A549 (cell line): ENCODE results near the gene ADTRP. TPM values are rescaled to one million over a fixed set of nuclear protein-coding genes. Genes with fewer than 3 reads are reported as not detected.

Experiments
- ATAC-seq, 2 experiments: fragments of 200-7000 bp in 1 of 2; fragments of >200 bp in 1 of 2; cut with Nextera tagmentation in 1 of 2; cut with Tn5 transposase in 1 of 2; 3 replicates each; pipeline versions ENCODE4 v1.8.0 to v1.9.1; 2018 to 2020; ENCODE audit warnings: mild to moderate bottlenecking in 1 of 2, moderate library complexity in 1 of 2
- CTCF ChIA-PET: fragments of 300-600 bp; sonication (Branson Sonifier 250); formaldehyde crosslinking; extraction: SDS; loops from one replicate; lab custom pipeline; 2021; ENCODE audit warnings: antibody characterized with exemption, inconsistent platforms; lab: Yijun Ruan, JAX
- POLR2A ChIA-PET: fragments of 350-600 bp; formaldehyde crosslinking; extraction: SDS; loops from one replicate; lab custom pipeline; 2021; ENCODE audit warnings: antibody characterized with exemption, inconsistent platforms; lab: Yijun Ruan, JAX
- DNase-seq, 2 experiments: peaks; one replicate each; pipeline versions ENCODE4 v3.0.0 to v3.0.0-alpha.2; 2011 to 2016; ENCODE audit warnings: low read depth in 1 of 2, low spot score in 1 of 2
- FAIRE-seq: peaks from 2 replicates; lab custom pipeline; 2011; peaks lifted over from hg19 to GRCh38; lab: Jason Lieb, UNC
- H3K27ac ChIP-seq, 2 experiments: fragments of >200 bp; sonication (Bioruptor Twin); formaldehyde crosslinking; 3 replicates each; pipeline ENCODE4 v1.5.1; 2016 to 2017
- H3K4me1 ChIP-seq: fragments of >200 bp; sonication (Bioruptor Twin); formaldehyde crosslinking; 3 replicates; pipeline ENCODE4 v1.6.1; 2016
- H3K4me2 ChIP-seq: fragments of >200 bp; sonication (Bioruptor Twin); formaldehyde crosslinking; 3 replicates; pipeline ENCODE4 v1.6.1; 2016
- H3K4me3 ChIP-seq: fragments of >200 bp; sonication (Bioruptor Twin); formaldehyde crosslinking; 3 replicates; pipeline ENCODE4 v1.5.1; 2016
- H3K9me3 ChIP-seq: fragments of >200 bp; sonication (Bioruptor Twin); formaldehyde crosslinking; 3 replicates; pipeline ENCODE4 v1.6.1; 2016
- CHD2 ChIP-seq: fragments of 150-350 bp; IDR thresholded peaks from 2 replicates; pipeline ENCODE4 v1.6.1; 2014; ENCODE audit warnings: low read length; ENCODE audit not compliant: partially characterized antibody
- CHD4 ChIP-seq: fragments of 200-600 bp; sonication (generic); IDR thresholded peaks from 2 replicates; pipeline ENCODE4 v1.6.1; 2016; ENCODE audit warnings: antibody characterized with exemption, mild to moderate bottlenecking, borderline replicate concordance
- EHF ChIP-seq: fragments of 250-450 bp; sonication (Bioruptor Pico); IDR thresholded peaks from 2 replicates; pipeline ENCODE4 v1.5.0; 2020; ENCODE audit warnings: mild to moderate bottlenecking
- EP300 ChIP-seq, 2 experiments: fragments of >200 bp; sonication (Bioruptor Twin); formaldehyde crosslinking; IDR thresholded peaks; 2 replicates in 1 of 2; 3 replicates in 1 of 2; pipeline ENCODE4 v1.6.1; 2016 to 2017
- FOSL2 ChIP-seq, 2 experiments: fragments of 450-650 bp in 1 of 2; fragments of >200 bp in 1 of 2; sonication (Bioruptor Twin) in 1 of 2; formaldehyde crosslinking; IDR thresholded peaks; 2 replicates each; pipeline versions ENCODE4 v1.5.0 to v1.6.1; 2016 to 2020; ENCODE audit warnings: mild to moderate bottlenecking in 1 of 2, moderate library complexity in 1 of 2
- GATA3 ChIP-seq: IDR thresholded peaks from 2 replicates; pipeline ENCODE4 v1.6.1; 2012; ENCODE audit warnings: borderline replicate concordance
- JUN ChIP-seq, 2 experiments: fragments of >200 bp; sonication (Bioruptor Twin); formaldehyde crosslinking; IDR thresholded peaks; 2 replicates in 1 of 2; 3 replicates in 1 of 2; pipeline ENCODE4 v1.6.1; 2016 to 2017
- JUNB ChIP-seq: fragments of >200 bp; sonication (Bioruptor Twin); formaldehyde crosslinking; IDR thresholded peaks from 2 replicates; pipeline ENCODE4 v1.6.1; 2016
- KDM5A ChIP-seq: fragments of 200-600 bp; sonication (generic); IDR thresholded peaks from 2 replicates; pipeline ENCODE4 v1.6.1; 2016; ENCODE audit warnings: antibody characterized with exemption, mild to moderate bottlenecking
- MAZ ChIP-seq: fragments of 150-350 bp; IDR thresholded peaks from 2 replicates; pipeline ENCODE4 v1.6.1; 2014; ENCODE audit warnings: antibody characterized with exemption, low read depth, low read length, borderline replicate concordance
- PHF8 ChIP-seq: fragments of 200-600 bp; sonication (generic); IDR thresholded peaks from 2 replicates; pipeline ENCODE4 v1.6.1; 2016; ENCODE audit warnings: low read depth, mild to moderate bottlenecking, antibody characterized with exemption, moderate library complexity, borderline replicate concordance
- RARB ChIP-seq: fragments of 250-450 bp; sonication (Bioruptor Pico); IDR thresholded peaks from 2 replicates; pipeline ENCODE4 v1.8.0; 2021; ENCODE audit warnings: mild to moderate bottlenecking, moderate library complexity
- REST ChIP-seq: fragments of 200-600 bp; sonication (generic); IDR thresholded peaks from 2 replicates; pipeline ENCODE4 v1.6.1; 2016; ENCODE audit warnings: antibody characterized with exemption, mild to moderate bottlenecking, moderate library complexity
- TFCP2L1 ChIP-seq: fragments of 250-450 bp; sonication (Bioruptor Pico); IDR thresholded peaks from 2 replicates; pipeline ENCODE4 v1.5.0; 2021; ENCODE audit warnings: mild to moderate bottlenecking
- TP53 ChIP-seq: fragments of 250-450 bp; sonication (Bioruptor Pico); IDR thresholded peaks from 2 replicates; pipeline ENCODE4 v1.5.0; 2021; ENCODE audit warnings: mild to moderate bottlenecking, moderate library complexity
- WGBS: methylation state at CpG from one replicate; pipeline ENCODE4 v1.1.6; 2017; ENCODE audit errors: missing lambda C conversion rate; 5-methylcytosine and 5-hydroxymethylcytosine counted together
- polyA plus RNA-seq, 4 experiments: library from polyadenylated mRNA; depleted of rRNA in 3 of 4; stranded (reverse); fragments of >200 nt; fragmentation: RNase III in 1 of 4; extraction: RNeasy Plus Mini Kit Qiagen cat#74134 plus additional on column Dnase treatment in 1 of 4; gene quantifications; 2 replicates in 3 of 4; 3 replicates in 1 of 4; pipeline ENCODE4 v1.2.3, GENCODE V29; 2011 to 2017
- TF ChIP-seq, protein P1 (sequence below): IDR thresholded peaks from 2 replicates; pipeline ENCODE4 v1.6.1; 2012
- TF ChIP-seq, protein P2 (sequence below): fragments of >200 bp; sonication (Bioruptor Twin); formaldehyde crosslinking; IDR thresholded peaks from 3 replicates; pipeline ENCODE4 v1.5.1; 2016
- TF ChIP-seq, protein P3 (sequence below): IDR thresholded peaks from 2 replicates; pipeline ENCODE4 v1.6.1; 2012
- TF ChIP-seq, protein P4 (sequence below): fragments of 250-450 bp; sonication (Bioruptor Pico); IDR thresholded peaks from 2 replicates; pipeline ENCODE4 v1.5.0; 2020; ENCODE audit warnings: low read depth, mild to moderate bottlenecking, moderate library complexity

ADTRP gene
- polyA plus RNA-seq, 2 of the 4 experiments (the other 2 are of a cell fraction): 0.57 to 0.59 TPM

DNA sequence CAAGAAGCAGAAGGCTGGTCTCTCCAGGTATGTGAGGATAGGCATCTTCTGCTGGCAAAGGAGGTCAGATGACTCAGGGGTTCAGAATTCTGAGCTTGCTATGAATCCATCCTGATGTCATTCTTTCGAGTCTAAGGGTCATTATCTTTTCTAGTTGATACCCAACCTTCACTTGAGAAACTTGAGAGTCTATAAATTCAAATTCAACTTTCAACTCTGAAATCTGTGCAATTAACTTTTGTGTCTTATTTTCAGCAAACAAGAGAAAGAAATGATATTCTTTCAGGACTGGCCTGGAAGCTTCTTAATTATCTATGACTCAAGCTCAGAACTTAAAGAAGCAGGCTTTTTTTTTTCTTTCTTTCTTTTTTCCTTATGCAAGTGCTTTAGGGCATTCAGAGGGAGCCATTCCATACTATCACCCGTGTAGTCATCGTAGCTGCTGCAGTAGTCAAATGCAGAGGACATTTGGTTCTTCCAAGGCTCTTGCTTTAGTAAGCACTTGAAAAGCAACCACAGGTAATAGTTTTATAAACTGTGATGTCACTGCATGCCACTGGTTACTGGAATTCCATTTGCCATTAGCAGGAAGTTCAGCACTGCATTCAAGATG, 93.0 kb downstream of the ADTRP start:
- DNase-seq: peak; percentile 18 to 79
- peak; percentile 96 to 98 for ATAC-seq
- WGBS: 1% methylated on average over 3 of the region's 3 CpGs
- Histone ChIP-seq H3K27ac (peak overlapping the region; percentile 71 to 92), H3K4me1 (peaks cover 22% of the 10 kb centered on the region), H3K4me3 (no peak overlapping the region), H3K4me2 (peak overlapping the region; percentile 56), H3K9me3 (peaks cover 3% of the 10 kb centered on the region; the same call in 1 of the 3 replicates)
- CTCF ChIA-PET: interaction anchor here (0.6 to 1.4 kb wide), 4 partner anchors 12 to 324 kb away, joined by 3 to 5 read pairs (median 4); no protein-coding TSS in a partner anchor
- POLR2A ChIA-PET: interaction anchor here (0.6 to 1.2 kb wide), 2 partner anchors 84 to 602 kb away, joined by 3 to 7 read pairs; no protein-coding TSS in a partner anchor
- peak in 1 of 2 experiments; percentile 38; a peak in 1 of 5 replicates for TF ChIP-seq JUN (IDR thresholded peaks at IDR 0.05)
- TF ChIP-seq JUNB: peak; percentile 60
- TF ChIP-seq, protein P1, sequence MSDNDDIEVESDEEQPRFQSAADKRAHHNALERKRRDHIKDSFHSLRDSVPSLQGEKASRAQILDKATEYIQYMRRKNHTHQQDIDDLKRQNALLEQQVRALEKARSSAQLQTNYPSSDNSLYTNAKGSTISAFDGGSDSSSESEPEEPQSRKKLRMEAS: 0 out of 2 replicates have a peak, but pooled peaks have one; percentile 21
- peak; percentile 64 for TF ChIP-seq FOSL2 (IDR thresholded peaks at IDR 0.05)
- TF ChIP-seq FOSL2 (CRISPR knock-in tag; IDR thresholded peaks at IDR 0.05): peak; percentile 76
- TF ChIP-seq, protein P2, sequence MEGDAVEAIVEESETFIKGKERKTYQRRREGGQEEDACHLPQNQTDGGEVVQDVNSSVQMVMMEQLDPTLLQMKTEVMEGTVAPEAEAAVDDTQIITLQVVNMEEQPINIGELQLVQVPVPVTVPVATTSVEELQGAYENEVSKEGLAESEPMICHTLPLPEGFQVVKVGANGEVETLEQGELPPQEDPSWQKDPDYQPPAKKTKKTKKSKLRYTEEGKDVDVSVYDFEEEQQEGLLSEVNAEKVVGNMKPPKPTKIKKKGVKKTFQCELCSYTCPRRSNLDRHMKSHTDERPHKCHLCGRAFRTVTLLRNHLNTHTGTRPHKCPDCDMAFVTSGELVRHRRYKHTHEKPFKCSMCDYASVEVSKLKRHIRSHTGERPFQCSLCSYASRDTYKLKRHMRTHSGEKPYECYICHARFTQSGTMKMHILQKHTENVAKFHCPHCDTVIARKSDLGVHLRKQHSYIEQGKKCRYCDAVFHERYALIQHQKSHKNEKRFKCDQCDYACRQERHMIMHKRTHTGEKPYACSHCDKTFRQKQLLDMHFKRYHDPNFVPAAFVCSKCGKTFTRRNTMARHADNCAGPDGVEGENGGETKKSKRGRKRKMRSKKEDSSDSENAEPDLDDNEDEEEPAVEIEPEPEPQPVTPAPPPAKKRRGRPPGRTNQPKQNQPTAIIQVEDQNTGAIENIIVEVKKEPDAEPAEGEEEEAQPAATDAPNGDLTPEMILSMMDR: no peak
- TF ChIP-seq EP300 (IDR thresholded peaks at IDR 0.05): peak in 1 of 2 experiments; percentile 40; a peak in 1 of 5 replicates
- no peak for TF ChIP-seq REST
- no peak for TF ChIP-seq TP53 (CRISPR knock-in tag)
- TF ChIP-seq GATA3: peak; percentile 68; the same call in 1 of the 2 replicates
- no peak for TF ChIP-seq RARB (CRISPR knock-in tag)
- TF ChIP-seq, protein P3, sequence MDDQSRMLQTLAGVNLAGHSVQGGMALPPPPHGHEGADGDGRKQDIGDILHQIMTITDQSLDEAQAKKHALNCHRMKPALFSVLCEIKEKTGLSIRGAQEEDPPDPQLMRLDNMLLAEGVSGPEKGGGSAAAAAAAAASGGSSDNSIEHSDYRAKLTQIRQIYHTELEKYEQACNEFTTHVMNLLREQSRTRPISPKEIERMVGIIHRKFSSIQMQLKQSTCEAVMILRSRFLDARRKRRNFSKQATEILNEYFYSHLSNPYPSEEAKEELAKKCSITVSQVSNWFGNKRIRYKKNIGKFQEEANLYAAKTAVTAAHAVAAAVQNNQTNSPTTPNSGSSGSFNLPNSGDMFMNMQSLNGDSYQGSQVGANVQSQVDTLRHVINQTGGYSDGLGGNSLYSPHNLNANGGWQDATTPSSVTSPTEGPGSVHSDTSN: no peak
- FAIRE-seq: no peak

DNA sequence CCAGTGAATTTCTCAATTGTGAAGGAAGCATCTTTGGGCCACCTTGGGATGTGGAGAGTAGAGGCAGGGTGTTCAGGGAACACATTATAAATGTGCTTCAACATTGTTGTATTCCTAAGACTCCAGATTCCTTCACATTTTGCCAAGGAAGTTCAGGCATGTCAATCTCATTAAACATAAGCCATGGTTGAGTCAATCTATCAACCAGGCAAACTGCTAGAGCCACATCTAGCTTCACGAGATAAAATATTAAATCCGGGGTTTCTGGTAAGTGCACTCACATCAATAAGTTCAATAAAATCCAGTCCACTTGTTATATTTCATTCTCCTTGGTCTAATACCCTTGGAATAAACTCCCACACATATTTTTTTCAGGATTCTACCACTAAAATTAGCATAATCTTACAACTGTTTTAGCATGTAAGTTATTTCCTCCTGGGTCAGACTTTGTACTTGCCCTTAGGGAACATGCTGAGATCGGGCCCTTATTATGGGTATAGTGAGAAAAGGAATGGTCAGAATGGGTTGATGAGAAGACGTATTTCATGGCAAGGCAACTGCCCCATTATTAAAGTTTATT, 93.6 kb downstream of the ADTRP start:
- Histone ChIP-seq H3K4me3 (no peak overlapping the region), H3K27ac (peak overlapping the region; percentile 71 to 92), H3K4me2 (peak overlapping the region; percentile 56), H3K9me3 (peaks cover 8% of the 10 kb centered on the region; the same call in 2 of the 3 replicates), H3K4me1 (peaks cover 22% of the 10 kb centered on the region)
- ChIA-PET CTCF (interaction anchor here (0.6 to 1.4 kb wide), 4 partner anchors 13 to 325 kb away, joined by 3 to 5 read pairs (median 4); no protein-coding TSS in a partner anchor), POLR2A (interaction anchor here (1.2 kb wide), 1 partner anchor 85 kb away, joined by 7 read pairs; no protein-coding TSS in a partner anchor)
- 21% methylated on average over 4 of the region's 4 CpGs for WGBS
- DNase-seq: no peak
- TF ChIP-seq CHD2 (no peak), PHF8 (no peak), MAZ (no peak), CHD4 (no peak), TFCP2L1 (no peak), KDM5A (no peak), EHF (no peak), TP53 (CRISPR knock-in tag) (no peak)
- TF ChIP-seq, protein P4, sequence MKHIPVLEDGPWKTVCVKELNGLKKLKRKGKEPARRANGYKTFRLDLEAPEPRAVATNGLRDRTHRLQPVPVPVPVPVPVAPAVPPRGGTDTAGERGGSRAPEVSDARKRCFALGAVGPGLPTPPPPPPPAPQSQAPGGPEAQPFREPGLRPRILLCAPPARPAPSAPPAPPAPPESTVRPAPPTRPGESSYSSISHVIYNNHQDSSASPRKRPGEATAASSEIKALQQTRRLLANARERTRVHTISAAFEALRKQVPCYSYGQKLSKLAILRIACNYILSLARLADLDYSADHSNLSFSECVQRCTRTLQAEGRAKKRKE (CRISPR knock-in tag): no peak
- peak; percentile 35 to 52; a peak in 3 of 6 replicates for ATAC-seq
- no peak for FAIRE-seq
